Mesendoderm (in vitro differentiated cells): ENCODE measurements around the gene RASAL2.
A peak's percentile ranks its signal among the peaks of the same experiment; 100 is the strongest.

Experiments used
- DNase-seq: peaks from one replicate; pipeline ENCODE4 v3.0.0; 2013
- H2AK5ac ChIP-seq: 2 replicates; pipeline ENCODE4 v1.6.1; 2013; ENCODE audit warnings: low read length, inconsistent platforms
- H2BK120ac ChIP-seq: 2 replicates; pipeline ENCODE4 v1.6.1; 2013; ENCODE audit warnings: low read depth, mild to moderate bottlenecking, low read length, moderate library complexity, mixed read lengths
- H2BK15ac ChIP-seq: replicated peaks from 2 replicates; pipeline ENCODE4 v1.6.1; 2013; ENCODE audit warnings: low read depth, mild to moderate bottlenecking, moderate library complexity
- H2BK5ac ChIP-seq: 2 replicates; pipeline ENCODE4 v1.6.1; 2013; ENCODE audit warnings: low read length, inconsistent platforms
- H3K18ac ChIP-seq: 2 replicates; pipeline ENCODE4 v1.6.1; 2013; ENCODE audit warnings: mild to moderate bottlenecking, low read length, mixed read lengths
- H3K23ac ChIP-seq: one replicate; pipeline ENCODE4 v1.6.1; 2013; ENCODE audit warnings: low read length
- H3K27ac ChIP-seq: 2 replicates; pipeline ENCODE4 v1.5.1; 2013; ENCODE audit warnings: low read depth, mild to moderate bottlenecking, inconsistent platforms, low read length, moderate library complexity
- H3K27me3 ChIP-seq: 2 replicates; pipeline ENCODE4 v1.6.1; 2013; ENCODE audit warnings: low read length, control low read depth, mild to moderate bottlenecking, inconsistent platforms; ENCODE audit not compliant: insufficient read depth, poor library complexity
- H3K36me3 ChIP-seq: 2 replicates; pipeline ENCODE4 v1.6.1; 2013; ENCODE audit warnings: low read length, inconsistent platforms; ENCODE audit not compliant: control insufficient read depth, insufficient read depth
- H3K4ac ChIP-seq: one replicate; pipeline ENCODE4 v1.6.1; 2013; ENCODE audit warnings: low read depth, mild to moderate bottlenecking, low read length, moderate library complexity
- H3K4me1 ChIP-seq: 2 replicates; pipeline ENCODE4 v1.6.1; 2013; ENCODE audit warnings: low read depth, low read length, inconsistent platforms; ENCODE audit not compliant: control insufficient read depth
- H3K4me2 ChIP-seq: 2 replicates; pipeline ENCODE4 v1.6.1; 2013; ENCODE audit warnings: low read length
- H3K4me3 ChIP-seq: 2 replicates; pipeline ENCODE4 v1.5.1; 2013; ENCODE audit warnings: mild to moderate bottlenecking, low read length
- H3K56ac ChIP-seq: one replicate; pipeline ENCODE4 v1.6.1; 2013; ENCODE audit warnings: low read length
- H3K79me1 ChIP-seq: 2 replicates; pipeline ENCODE4 v1.6.1; 2013; ENCODE audit warnings: low read length, inconsistent platforms
- H3K79me2 ChIP-seq: 2 replicates; pipeline ENCODE4 v1.6.1; 2013; ENCODE audit warnings: mild to moderate bottlenecking, low read length; ENCODE audit not compliant: control insufficient read depth, insufficient read depth
- H3K9ac ChIP-seq: 2 replicates; pipeline ENCODE4 v1.6.1; 2013; ENCODE audit warnings: low read length, inconsistent platforms
- H4K5ac ChIP-seq: one replicate; pipeline ENCODE4 v1.6.1; 2013; ENCODE audit warnings: low read length
- H4K8ac ChIP-seq: one replicate; pipeline ENCODE4 v1.6.1; 2013; ENCODE audit warnings: low read depth, mild to moderate bottlenecking, control low read depth, low read length, moderate library complexity
- WGBS: extraction: QIAGEN DNeasy Blood & Tissue Kit; methylation state at CpG from one replicate; pipeline ENCODE4 v1.1.7; 2013; ENCODE audit warnings: low lambda C conversion rate, missing lambda C conversion rate; ENCODE audit not compliant: insufficient coverage; ENCODE audit errors: extremely low coverage; 5-methylcytosine and 5-hydroxymethylcytosine counted together

RASAL2 gene

GRCh38 chr1:178467837-178468236 lies 373.9 kb downstream of the RASAL2 start:
- Histone ChIP-seq H3K56ac (no peak overlapping the region), H2BK15ac (no peak overlapping the region), H3K23ac (no peak overlapping the region), H3K36me3 (no peaks in the 10 kb centered on the region), H3K79me1 (no peaks in the 10 kb centered on the region), H2BK5ac (no peak overlapping the region), H3K27me3 (no peaks in the 10 kb centered on the region), H3K4me2 (no peak overlapping the region), H3K79me2 (no peaks in the 10 kb centered on the region), H3K27ac (no peak overlapping the region), H3K4ac (no peak overlapping the region), H2AK5ac (no peak overlapping the region), H3K4me1 (no peaks in the 10 kb centered on the region), H2BK120ac (no peak overlapping the region), H4K5ac (no peak overlapping the region), H3K9ac (no peak overlapping the region), H3K4me3 (no peak overlapping the region), H3K18ac (no peak overlapping the region), H4K8ac (no peak overlapping the region)
- DNase-seq = no peak

DNA sequence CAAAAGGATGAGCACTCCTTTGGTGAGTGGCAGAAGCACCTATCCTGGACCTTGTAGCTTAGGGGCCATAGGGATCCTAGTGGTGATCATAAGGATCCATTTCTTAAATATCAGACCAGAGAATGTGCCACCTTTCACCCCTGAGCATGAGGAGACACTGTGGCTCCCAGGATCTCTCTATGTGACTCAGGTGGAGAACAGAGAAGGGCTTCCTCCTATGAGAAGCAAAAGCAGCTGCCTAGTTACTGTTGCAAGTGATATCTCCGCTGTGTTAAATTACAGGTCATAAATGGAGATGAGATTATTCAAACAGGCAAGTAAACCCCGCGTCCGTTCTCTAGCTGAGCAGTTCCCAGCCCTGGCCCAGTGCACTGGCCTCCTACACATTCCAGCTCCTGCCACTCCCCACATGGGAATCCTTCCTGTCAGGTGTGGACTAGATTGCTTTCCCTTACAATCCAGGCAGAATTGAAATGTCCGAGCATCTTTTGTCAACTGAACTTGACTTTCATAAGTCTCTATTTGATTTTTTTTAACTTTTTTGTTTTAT lies 376.6 kb downstream of the RASAL2 start:
- Histone ChIP-seq H3K9ac (no peak overlapping the region), H3K4me3 (no peak overlapping the region), H4K5ac (no peak overlapping the region), H3K79me1 (no peaks in the 10 kb centered on the region), H3K36me3 (no peaks in the 10 kb centered on the region), H3K27me3 (no peaks in the 10 kb centered on the region), H3K23ac (no peak overlapping the region), H3K4me1 (no peaks in the 10 kb centered on the region), H3K4me2 (no peak overlapping the region), H2BK15ac (no peak overlapping the region), H3K56ac (no peak overlapping the region), H3K27ac (no peak overlapping the region), H2AK5ac (no peak overlapping the region), H2BK120ac (no peak overlapping the region), H2BK5ac (no peak overlapping the region), H3K4ac (no peak overlapping the region), H3K79me2 (no peaks in the 10 kb centered on the region), H3K18ac (no peak overlapping the region), H4K8ac (no peak overlapping the region)
- no CpG with 5 or more reads among the region's 5 CpGs for WGBS
- DNase-seq = peak; percentile 56

GRCh38 chr1:178472531-178472930 lies 378.6 kb downstream of the RASAL2 start:
- peaks cover 4% of the 10 kb centered on the region for H3K4me1 ChIP-seq
- no peak overlapping the region for H2BK15ac ChIP-seq
- H3K18ac ChIP-seq = no peak overlapping the region
- no peak overlapping the region for H2BK120ac ChIP-seq
- H4K8ac ChIP-seq = no peak overlapping the region
- H3K4ac ChIP-seq = no peak overlapping the region
- H3K56ac ChIP-seq = no peak overlapping the region
- H3K79me1 ChIP-seq = no peaks in the 10 kb centered on the region
- no peak overlapping the region for H3K4me3 ChIP-seq
- no peaks in the 10 kb centered on the region for H3K27me3 ChIP-seq
- no peak overlapping the region for H4K5ac ChIP-seq
- H3K27ac ChIP-seq = no peak overlapping the region
- H3K23ac ChIP-seq = no peak overlapping the region
- H2AK5ac ChIP-seq = no peak overlapping the region
- DNase-seq = no peak
- no peak overlapping the region for H2BK5ac ChIP-seq
- H3K79me2 ChIP-seq = no peaks in the 10 kb centered on the region
- no peak overlapping the region for H3K4me2 ChIP-seq
- no peak overlapping the region for H3K9ac ChIP-seq
- no peaks in the 10 kb centered on the region for H3K36me3 ChIP-seq

DNA sequence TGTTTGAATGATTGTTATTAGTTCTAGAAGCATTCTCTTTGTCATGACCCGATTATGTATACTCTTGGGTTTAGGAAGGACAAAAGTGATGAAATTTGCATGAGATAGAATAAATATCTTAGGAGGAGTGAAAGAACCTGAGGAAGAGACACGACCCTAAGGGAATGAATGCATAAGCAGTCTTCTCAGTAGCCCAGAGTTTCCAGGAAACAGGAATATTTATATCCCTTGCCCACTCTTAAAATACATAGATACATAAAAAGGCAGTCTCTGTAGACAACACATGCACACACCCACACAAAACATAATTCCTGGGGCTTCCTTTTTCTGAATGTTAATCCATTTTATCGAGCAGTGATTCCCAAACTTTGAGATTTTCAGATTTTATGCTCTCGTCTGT lies 383.5 kb downstream of the RASAL2 start:
- Histone ChIP-seq H3K27me3 (no peaks in the 10 kb centered on the region), H3K4me2 (no peak overlapping the region), H3K23ac (no peak overlapping the region), H3K4ac (no peak overlapping the region), H3K18ac (no peak overlapping the region), H3K79me2 (no peaks in the 10 kb centered on the region), H4K5ac (no peak overlapping the region), H3K9ac (no peak overlapping the region), H2AK5ac (no peak overlapping the region), H2BK120ac (no peak overlapping the region), H2BK5ac (no peak overlapping the region), H3K4me1 (peaks cover 4% of the 10 kb centered on the region), H4K8ac (no peak overlapping the region), H3K27ac (no peak overlapping the region), H3K79me1 (no peaks in the 10 kb centered on the region), H3K36me3 (no peaks in the 10 kb centered on the region), H3K4me3 (no peak overlapping the region), H3K56ac (no peak overlapping the region), H2BK15ac (no peak overlapping the region)
- DNase-seq = no peak
- no CpG with 5 or more reads among the region's 4 CpGs for WGBS

GRCh38 chr1:178477841-178478240 lies 383.9 kb downstream of the RASAL2 start:
- no peak overlapping the region for H2AK5ac ChIP-seq
- no peak overlapping the region for H3K4me2 ChIP-seq
- no peaks in the 10 kb centered on the region for H3K79me1 ChIP-seq
- WGBS = no CpG with 5 or more reads among the region's 1 CpG
- no peak overlapping the region for H3K27ac ChIP-seq
- no peaks in the 10 kb centered on the region for H3K36me3 ChIP-seq
- H3K23ac ChIP-seq = no peak overlapping the region
- H3K27me3 ChIP-seq = no peaks in the 10 kb centered on the region
- peaks cover 4% of the 10 kb centered on the region for H3K4me1 ChIP-seq
- H2BK120ac ChIP-seq = no peak overlapping the region
- H3K9ac ChIP-seq = no peak overlapping the region
- H3K56ac ChIP-seq = no peak overlapping the region
- no peak overlapping the region for H3K4me3 ChIP-seq
- no peak for DNase-seq
- H3K18ac ChIP-seq = no peak overlapping the region
- H2BK15ac ChIP-seq = no peak overlapping the region
- no peak overlapping the region for H2BK5ac ChIP-seq
- no peaks in the 10 kb centered on the region for H3K79me2 ChIP-seq
- no peak overlapping the region for H4K5ac ChIP-seq
- H3K4ac ChIP-seq = no peak overlapping the region
- no peak overlapping the region for H4K8ac ChIP-seq

DNA sequence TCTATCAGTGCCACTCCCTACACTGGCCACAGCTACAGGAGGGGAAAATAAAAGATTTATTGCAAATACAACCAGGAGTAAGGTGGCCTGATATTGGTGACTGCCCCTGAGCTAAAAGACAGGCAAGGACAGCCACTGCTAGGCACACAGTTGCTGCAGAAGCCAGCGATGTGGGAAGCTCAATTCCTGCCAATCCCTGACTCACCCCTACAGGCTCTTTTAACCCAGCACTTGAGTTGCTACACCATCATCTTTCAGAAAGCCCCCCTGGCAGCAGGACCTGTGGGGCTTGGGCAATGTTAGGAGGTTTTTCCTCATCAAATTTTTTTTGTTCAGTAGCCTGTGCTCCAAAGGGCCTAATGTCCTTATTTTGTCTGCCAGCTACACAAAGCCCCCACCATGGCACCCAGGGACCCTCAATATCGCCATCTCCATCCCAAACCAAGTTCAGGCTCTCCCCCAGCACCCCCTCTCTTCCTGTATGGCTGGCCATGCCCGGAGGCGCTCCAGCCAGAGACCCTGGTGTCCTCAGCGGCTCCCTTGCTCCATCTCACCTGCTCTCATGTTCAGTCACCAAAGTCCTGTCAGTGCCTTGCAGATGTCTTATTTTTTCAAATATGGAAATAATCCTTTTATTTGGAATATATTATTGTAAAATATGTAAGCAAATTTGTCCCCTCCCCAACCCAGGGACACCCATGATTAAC lies 389.5 kb downstream of the RASAL2 start:
- Histone ChIP-seq H4K8ac (no peak overlapping the region), H3K36me3 (no peaks in the 10 kb centered on the region), H2BK120ac (no peak overlapping the region), H3K27ac (no peak overlapping the region), H3K56ac (no peak overlapping the region), H3K4me3 (no peak overlapping the region), H4K5ac (no peak overlapping the region), H3K79me1 (no peaks in the 10 kb centered on the region), H2BK5ac (no peak overlapping the region), H3K4me2 (no peak overlapping the region), H2AK5ac (no peak overlapping the region), H3K4ac (no peak overlapping the region), H3K18ac (no peak overlapping the region), H3K4me1 (no peaks in the 10 kb centered on the region), H3K9ac (no peak overlapping the region), H3K79me2 (no peaks in the 10 kb centered on the region), H3K23ac (no peak overlapping the region), H2BK15ac (no peak overlapping the region), H3K27me3 (no peaks in the 10 kb centered on the region)
- DNase-seq = no peak
- WGBS = no CpG with 5 or more reads among the region's 5 CpGs
